WTC11 (cell line): ENCODE data around the gene ICAM3. TPM values are rescaled to one million over a fixed set of nuclear protein-coding genes. Genes with fewer than 3 reads are reported as not detected.

Experiments used
- ATAC-seq: fragments of 200-7000 bp; cut with Tn5 transposase; 2 replicates; pipeline ENCODE4 v1.10.0; 2021; ENCODE audit warnings: mild to moderate bottlenecking, moderate library complexity
- CTCF ChIA-PET: fragments of 300-600 bp; sonication (Branson Sonifier 250); formaldehyde crosslinking; loops from one replicate; lab custom pipeline; 2021; ENCODE audit warnings: antibody characterized with exemption; lab: Charles Lee
- POLR2A ChIA-PET: fragments of 350-600 bp; sonication (Branson Sonifier 250); formaldehyde crosslinking; loops from one replicate; lab custom pipeline; 2021; ENCODE audit warnings: antibody characterized with exemption; lab: Charles Lee
- DNase-seq: peaks from one replicate; pipeline ENCODE4 v3.0.0; 2021; ENCODE audit warnings: low spot score
- H3K27ac Mint-ChIP-seq: 2 replicates; pipeline ENCODE4 v1.8.0; 2021; ENCODE audit warnings: mixed read lengths
- H3K27me3 Mint-ChIP-seq: 2 replicates; pipeline ENCODE4 v1.8.0; 2021; ENCODE audit warnings: low read depth, mild to moderate bottlenecking, moderate library complexity, mixed read lengths
- H3K36me3 Mint-ChIP-seq: 2 replicates; pipeline ENCODE4 v1.8.0; 2021; ENCODE audit warnings: mixed read lengths
- H3K4me1 Mint-ChIP-seq: 2 replicates; pipeline ENCODE4 v1.8.0; 2022; ENCODE audit warnings: mixed read lengths
- H3K4me3 Mint-ChIP-seq: 2 replicates; pipeline ENCODE4 v1.8.0; 2021; ENCODE audit warnings: mild to moderate bottlenecking, moderate library complexity, mixed read lengths
- H3K9me3 Mint-ChIP-seq: 2 replicates; pipeline ENCODE4 v1.8.0; 2021; ENCODE audit warnings: mixed read lengths
- FOXK1 ChIP-seq: sonication (generic); formaldehyde crosslinking; IDR thresholded peaks from 2 replicates; pipeline ENCODE4 v1.8.0; 2022; ENCODE audit warnings: mild to moderate bottlenecking, moderate library complexity, missing genetic modification reagents
- GABPB1 ChIP-seq: sonication (generic); formaldehyde crosslinking; IDR thresholded peaks from 2 replicates; pipeline ENCODE4 v1.8.1; 2023; ENCODE audit warnings: mild to moderate bottlenecking, missing genetic modification reagents
- GTF2I ChIP-seq: fragments of 250-450 bp; sonication (Bioruptor Pico); conservative IDR thresholded peaks from 2 replicates; pipeline ENCODE4 v1.4.0; 2021; ENCODE audit warnings: mild to moderate bottlenecking
- NFYB ChIP-seq: sonication (generic); formaldehyde crosslinking; conservative IDR thresholded peaks from 2 replicates; pipeline ENCODE4 v1.8.0; 2022; ENCODE audit warnings: low read depth, missing genetic modification reagents
- ZNF396 ChIP-seq: fragments of 250-450 bp; sonication (Bioruptor Pico); IDR thresholded peaks from 2 replicates; pipeline ENCODE4 v1.8.0; 2021; ENCODE audit warnings: mild to moderate bottlenecking, moderate library complexity, borderline replicate concordance
- total RNA-seq: library from RNA; stranded (reverse); gene quantifications from 3 replicates; pipeline ENCODE4 v1.2.3, GENCODE V29; 2021
- TF ChIP-seq, protein P1 (sequence below): sonication (generic); formaldehyde crosslinking; IDR thresholded peaks from 2 replicates; pipeline ENCODE4 v1.8.1; 2022; ENCODE audit warnings: missing genetic modification reagents, borderline replicate concordance
- TF ChIP-seq, protein P2 (sequence below): sonication (generic); formaldehyde crosslinking; IDR thresholded peaks from 2 replicates; pipeline ENCODE4 v1.8.1; 2023; ENCODE audit warnings: mild to moderate bottlenecking, missing genetic modification reagents, borderline replicate concordance
- TF ChIP-seq, protein P3 (sequence below): sonication (generic); formaldehyde crosslinking; IDR thresholded peaks from 2 replicates; pipeline ENCODE4 v1.8.1; 2022; ENCODE audit warnings: mild to moderate bottlenecking, moderate library complexity, missing genetic modification reagents
- TF ChIP-seq, protein P4 (sequence below): fragments of 250-450 bp; sonication (Bioruptor Pico); IDR thresholded peaks from 2 replicates; pipeline ENCODE4 v1.8.0; 2021; ENCODE audit warnings: mild to moderate bottlenecking
- TF ChIP-seq, protein P5 (sequence below): sonication (generic); formaldehyde crosslinking; IDR thresholded peaks from 2 replicates; pipeline ENCODE4 v1.8.0; 2022; ENCODE audit warnings: mild to moderate bottlenecking, missing genetic modification reagents
- TF ChIP-seq, protein P6 (sequence below): sonication (generic); formaldehyde crosslinking; IDR thresholded peaks from 2 replicates; pipeline ENCODE4 v1.8.1; 2022; ENCODE audit warnings: low read depth, missing genetic modification reagents, borderline replicate concordance
- TF ChIP-seq, protein P7 (sequence below): sonication (generic); formaldehyde crosslinking; IDR thresholded peaks from 2 replicates; pipeline ENCODE4 v1.8.0; 2023; ENCODE audit warnings: mild to moderate bottlenecking, missing genetic modification reagents

ICAM3 gene
- total RNA-seq, 1 experiment from 2014 or later = 18.7 TPM

DNA sequence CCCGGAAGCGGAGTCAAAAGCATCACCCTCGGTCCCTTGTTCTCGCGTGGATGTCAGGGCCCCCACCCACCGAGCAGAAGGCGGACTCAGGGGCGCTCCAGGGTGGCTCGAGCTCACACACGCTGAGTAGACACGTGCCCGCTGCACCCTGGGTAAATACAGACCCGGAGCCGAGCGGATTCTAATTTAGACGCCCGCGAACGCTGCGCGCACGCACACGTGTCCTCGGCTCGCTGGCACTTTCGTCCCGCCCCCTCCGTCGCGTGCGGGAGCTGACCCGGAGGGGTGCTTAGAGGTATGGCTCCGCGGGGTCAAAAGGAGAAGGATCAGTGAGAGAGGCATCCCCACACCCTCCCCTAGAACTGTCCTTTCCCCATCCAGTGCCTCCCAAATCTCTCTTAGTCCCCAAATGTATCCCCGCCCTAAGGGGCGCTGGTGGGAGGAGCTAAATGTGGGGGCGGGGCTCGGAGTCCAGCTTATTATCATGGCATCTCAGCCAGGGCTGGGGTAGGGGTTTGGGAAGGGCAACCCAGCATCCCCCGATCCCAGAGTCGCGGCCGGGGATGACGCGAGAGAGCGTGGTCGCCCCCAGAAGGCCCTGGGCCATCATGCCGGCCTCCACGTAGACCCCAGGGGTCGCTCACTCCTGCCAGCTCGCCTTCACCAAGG, 50.1 kb downstream of the ICAM3 start (continued):
- TF ChIP-seq, protein P1, sequence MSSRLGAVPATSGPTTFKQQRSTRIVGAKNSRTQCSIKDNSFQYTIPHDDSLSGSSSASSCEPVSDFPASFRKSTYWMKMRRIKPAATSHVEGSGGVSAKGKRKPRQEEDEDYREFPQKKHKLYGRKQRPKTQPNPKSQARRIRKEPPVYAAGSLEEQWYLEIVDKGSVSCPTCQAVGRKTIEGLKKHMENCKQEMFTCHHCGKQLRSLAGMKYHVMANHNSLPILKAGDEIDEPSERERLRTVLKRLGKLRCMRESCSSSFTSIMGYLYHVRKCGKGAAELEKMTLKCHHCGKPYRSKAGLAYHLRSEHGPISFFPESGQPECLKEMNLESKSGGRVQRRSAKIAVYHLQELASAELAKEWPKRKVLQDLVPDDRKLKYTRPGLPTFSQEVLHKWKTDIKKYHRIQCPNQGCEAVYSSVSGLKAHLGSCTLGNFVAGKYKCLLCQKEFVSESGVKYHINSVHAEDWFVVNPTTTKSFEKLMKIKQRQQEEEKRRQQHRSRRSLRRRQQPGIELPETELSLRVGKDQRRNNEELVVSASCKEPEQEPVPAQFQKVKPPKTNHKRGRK (CRISPR knock-in tag) = no peak
- TF ChIP-seq GABPB1 (CRISPR knock-in tag) = no peak
- TF ChIP-seq, all 79 proteins: peak for 14

DNA sequence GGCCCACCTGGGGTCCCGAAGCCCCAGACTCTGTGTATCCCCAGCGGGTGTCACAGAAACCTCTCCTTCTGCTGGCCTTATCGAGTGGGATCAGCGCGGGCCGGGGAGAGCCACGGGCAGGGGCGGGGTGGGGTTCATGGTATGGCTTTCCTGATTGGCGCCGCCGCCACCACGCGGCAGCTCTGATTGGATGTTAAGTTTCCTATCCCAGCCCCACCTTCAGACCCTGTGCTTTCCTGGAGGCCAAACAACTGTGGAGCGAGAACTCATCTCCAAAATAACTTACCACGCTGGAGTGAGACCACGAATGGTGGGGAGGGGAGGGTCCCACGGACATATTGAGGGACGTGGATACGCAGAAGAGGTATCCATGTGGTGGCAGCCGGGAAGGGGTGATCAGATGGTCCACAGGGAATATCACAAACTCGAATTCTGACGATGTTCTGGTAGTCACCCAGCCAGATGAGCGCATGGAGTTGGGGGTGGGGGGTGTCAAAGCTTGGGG, 50.7 kb downstream of the ICAM3 start:
- POLR2A ChIA-PET = interaction anchor here (0.5 to 2.1 kb wide), 9 partner anchors 12 to 92 kb away, joined by 3 to 10 read pairs (median 4); partner anchors contain the start of genes ICAM1, RAVER1 and TYK2
- DNase-seq (peak; percentile 74), ATAC-seq (peak; percentile 10)
- Mint-ChIP-seq H3K9me3 (no peaks in the 10 kb centered on the region), H3K4me1 (peaks cover 35% of the 10 kb centered on the region)
- CTCF ChIA-PET = interaction anchor here (0.8 to 9.0 kb wide), 22 partner anchors 9 to 190 kb away, joined by 3 to 180 read pairs (median 8); partner anchors contain the start of genes CDC37, DNMT1, ICAM1 and MRPL4
- TF ChIP-seq NFYB (CRISPR knock-in tag) (peak; percentile 39; the same call in 1 of the 2 replicates), ZNF396 (no peak)
- TF ChIP-seq, all 79 proteins: peak for 1
- peak overlapping the region; percentile 93 for H3K27ac Mint-ChIP-seq
- H3K27me3 Mint-ChIP-seq = peaks cover 79% of the 10 kb centered on the region
- peak overlapping the region; percentile 82 for H3K4me3 Mint-ChIP-seq
- no peaks in the 10 kb centered on the region; the same call in 1 of the 2 replicates for H3K36me3 Mint-ChIP-seq

DNA sequence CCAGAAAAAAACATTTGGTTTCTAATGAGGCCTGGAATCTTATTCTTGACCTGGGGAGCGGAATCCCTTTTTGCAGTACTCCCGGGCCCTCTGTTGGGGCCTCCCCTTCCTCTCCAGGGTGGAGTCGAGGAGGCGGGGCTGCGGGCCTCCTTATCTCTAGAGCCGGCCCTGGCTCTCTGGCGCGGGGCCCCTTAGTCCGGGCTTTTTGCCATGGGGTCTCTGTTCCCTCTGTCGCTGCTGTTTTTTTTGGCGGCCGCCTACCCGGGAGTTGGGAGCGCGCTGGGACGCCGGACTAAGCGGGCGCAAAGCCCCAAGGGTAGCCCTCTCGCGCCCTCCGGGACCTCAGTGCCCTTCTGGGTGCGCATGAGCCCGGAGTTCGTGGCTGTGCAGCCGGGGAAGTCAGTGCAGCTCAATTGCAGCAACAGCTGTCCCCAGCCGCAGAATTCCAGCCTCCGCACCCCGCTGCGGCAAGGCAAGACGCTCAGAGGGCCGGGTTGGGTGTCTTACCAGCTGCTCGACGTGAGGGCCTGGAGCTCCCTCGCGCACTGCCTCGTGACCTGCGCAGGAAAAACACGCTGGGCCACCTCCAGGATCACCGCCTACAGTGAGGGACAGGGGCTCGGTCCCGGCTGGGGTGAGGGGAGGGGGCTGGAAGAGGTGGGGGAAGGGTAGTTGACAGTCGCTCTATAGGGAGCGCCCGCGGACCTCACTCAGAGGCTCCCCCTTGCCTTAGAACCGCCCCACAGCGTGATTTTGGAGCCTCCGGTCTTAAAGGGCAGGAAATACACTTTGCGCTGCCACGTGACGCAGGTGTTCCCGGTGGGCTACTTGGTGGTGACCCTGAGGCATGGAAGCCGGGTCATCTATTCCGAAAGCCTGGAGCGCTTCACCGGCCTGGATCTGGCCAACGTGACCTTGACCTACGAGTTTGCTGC, 52.4 kb downstream of the ICAM3 start, which contains the start of gene ICAM4:
TSS of gene ICAM4 (plus strand) at position 153 of the 935 bp plus-strand sequence. CDS start at position 211, 58 bp downstream.
- Mint-ChIP-seq H3K9me3 (no peaks in the 10 kb centered on the region), H3K27me3 (peaks cover 63% of the 10 kb centered on the region), H3K27ac (no peak within 1 kb of the TSS), H3K36me3 (no peaks in the 10 kb centered on the region; the same call in 1 of the 2 replicates), H3K4me3 (peak within 1 kb of the TSS; percentile 68), H3K4me1 (peaks cover 29% of the 10 kb centered on the region)
- DNase-seq (peak; percentile 71), ATAC-seq (peak; percentile 43)
- ChIA-PET POLR2A (interaction anchor here (0.8 to 1.3 kb wide), 2 partner anchors 16 to 20 kb away, joined by 3 to 6 read pairs; partner anchors contain the start of gene ICAM1), CTCF (interaction anchor here (0.5 to 9.0 kb wide), 13 partner anchors 8 to 156 kb away, joined by 3 to 180 read pairs (median 4); partner anchors contain the start of genes ICAM1 and TYK2)
- TF ChIP-seq, protein P2, sequence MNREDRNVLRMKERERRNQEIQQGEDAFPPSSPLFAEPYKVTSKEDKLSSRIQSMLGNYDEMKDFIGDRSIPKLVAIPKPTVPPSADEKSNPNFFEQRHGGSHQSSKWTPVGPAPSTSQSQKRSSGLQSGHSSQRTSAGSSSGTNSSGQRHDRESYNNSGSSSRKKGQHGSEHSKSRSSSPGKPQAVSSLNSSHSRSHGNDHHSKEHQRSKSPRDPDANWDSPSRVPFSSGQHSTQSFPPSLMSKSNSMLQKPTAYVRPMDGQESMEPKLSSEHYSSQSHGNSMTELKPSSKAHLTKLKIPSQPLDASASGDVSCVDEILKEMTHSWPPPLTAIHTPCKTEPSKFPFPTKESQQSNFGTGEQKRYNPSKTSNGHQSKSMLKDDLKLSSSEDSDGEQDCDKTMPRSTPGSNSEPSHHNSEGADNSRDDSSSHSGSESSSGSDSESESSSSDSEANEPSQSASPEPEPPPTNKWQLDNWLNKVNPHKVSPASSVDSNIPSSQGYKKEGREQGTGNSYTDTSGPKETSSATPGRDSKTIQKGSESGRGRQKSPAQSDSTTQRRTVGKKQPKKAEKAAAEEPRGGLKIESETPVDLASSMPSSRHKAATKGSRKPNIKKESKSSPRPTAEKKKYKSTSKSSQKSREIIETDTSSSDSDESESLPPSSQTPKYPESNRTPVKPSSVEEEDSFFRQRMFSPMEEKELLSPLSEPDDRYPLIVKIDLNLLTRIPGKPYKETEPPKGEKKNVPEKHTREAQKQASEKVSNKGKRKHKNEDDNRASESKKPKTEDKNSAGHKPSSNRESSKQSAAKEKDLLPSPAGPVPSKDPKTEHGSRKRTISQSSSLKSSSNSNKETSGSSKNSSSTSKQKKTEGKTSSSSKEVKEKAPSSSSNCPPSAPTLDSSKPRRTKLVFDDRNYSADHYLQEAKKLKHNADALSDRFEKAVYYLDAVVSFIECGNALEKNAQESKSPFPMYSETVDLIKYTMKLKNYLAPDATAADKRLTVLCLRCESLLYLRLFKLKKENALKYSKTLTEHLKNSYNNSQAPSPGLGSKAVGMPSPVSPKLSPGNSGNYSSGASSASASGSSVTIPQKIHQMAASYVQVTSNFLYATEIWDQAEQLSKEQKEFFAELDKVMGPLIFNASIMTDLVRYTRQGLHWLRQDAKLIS (CRISPR knock-in tag) = no peak
- TF ChIP-seq, protein P3, sequence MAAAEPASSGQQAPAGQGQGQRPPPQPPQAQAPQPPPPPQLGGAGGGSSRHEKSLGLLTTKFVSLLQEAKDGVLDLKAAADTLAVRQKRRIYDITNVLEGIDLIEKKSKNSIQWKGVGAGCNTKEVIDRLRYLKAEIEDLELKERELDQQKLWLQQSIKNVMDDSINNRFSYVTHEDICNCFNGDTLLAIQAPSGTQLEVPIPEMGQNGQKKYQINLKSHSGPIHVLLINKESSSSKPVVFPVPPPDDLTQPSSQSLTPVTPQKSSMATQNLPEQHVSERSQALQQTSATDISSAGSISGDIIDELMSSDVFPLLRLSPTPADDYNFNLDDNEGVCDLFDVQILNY (CRISPR knock-in tag) = no peak
- TF ChIP-seq, protein P4, sequence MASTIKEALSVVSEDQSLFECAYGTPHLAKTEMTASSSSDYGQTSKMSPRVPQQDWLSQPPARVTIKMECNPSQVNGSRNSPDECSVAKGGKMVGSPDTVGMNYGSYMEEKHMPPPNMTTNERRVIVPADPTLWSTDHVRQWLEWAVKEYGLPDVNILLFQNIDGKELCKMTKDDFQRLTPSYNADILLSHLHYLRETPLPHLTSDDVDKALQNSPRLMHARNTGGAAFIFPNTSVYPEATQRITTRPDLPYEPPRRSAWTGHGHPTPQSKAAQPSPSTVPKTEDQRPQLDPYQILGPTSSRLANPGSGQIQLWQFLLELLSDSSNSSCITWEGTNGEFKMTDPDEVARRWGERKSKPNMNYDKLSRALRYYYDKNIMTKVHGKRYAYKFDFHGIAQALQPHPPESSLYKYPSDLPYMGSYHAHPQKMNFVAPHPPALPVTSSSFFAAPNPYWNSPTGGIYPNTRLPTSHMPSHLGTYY (CRISPR knock-in tag) = no peak
- TF ChIP-seq, protein P5, sequence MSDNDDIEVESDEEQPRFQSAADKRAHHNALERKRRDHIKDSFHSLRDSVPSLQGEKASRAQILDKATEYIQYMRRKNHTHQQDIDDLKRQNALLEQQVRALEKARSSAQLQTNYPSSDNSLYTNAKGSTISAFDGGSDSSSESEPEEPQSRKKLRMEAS = peak; percentile 60; the same call in 1 of the 2 replicates
- TF ChIP-seq, protein P6, sequence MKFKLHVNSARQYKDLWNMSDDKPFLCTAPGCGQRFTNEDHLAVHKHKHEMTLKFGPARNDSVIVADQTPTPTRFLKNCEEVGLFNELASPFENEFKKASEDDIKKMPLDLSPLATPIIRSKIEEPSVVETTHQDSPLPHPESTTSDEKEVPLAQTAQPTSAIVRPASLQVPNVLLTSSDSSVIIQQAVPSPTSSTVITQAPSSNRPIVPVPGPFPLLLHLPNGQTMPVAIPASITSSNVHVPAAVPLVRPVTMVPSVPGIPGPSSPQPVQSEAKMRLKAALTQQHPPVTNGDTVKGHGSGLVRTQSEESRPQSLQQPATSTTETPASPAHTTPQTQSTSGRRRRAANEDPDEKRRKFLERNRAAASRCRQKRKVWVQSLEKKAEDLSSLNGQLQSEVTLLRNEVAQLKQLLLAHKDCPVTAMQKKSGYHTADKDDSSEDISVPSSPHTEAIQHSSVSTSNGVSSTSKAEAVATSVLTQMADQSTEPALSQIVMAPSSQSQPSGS (CRISPR knock-in tag) = no peak
- 0 out of 2 replicates have a peak, but pooled peaks have one; percentile 28 for TF ChIP-seq GTF2I (CRISPR knock-in tag)
- TF ChIP-seq, protein P7, sequence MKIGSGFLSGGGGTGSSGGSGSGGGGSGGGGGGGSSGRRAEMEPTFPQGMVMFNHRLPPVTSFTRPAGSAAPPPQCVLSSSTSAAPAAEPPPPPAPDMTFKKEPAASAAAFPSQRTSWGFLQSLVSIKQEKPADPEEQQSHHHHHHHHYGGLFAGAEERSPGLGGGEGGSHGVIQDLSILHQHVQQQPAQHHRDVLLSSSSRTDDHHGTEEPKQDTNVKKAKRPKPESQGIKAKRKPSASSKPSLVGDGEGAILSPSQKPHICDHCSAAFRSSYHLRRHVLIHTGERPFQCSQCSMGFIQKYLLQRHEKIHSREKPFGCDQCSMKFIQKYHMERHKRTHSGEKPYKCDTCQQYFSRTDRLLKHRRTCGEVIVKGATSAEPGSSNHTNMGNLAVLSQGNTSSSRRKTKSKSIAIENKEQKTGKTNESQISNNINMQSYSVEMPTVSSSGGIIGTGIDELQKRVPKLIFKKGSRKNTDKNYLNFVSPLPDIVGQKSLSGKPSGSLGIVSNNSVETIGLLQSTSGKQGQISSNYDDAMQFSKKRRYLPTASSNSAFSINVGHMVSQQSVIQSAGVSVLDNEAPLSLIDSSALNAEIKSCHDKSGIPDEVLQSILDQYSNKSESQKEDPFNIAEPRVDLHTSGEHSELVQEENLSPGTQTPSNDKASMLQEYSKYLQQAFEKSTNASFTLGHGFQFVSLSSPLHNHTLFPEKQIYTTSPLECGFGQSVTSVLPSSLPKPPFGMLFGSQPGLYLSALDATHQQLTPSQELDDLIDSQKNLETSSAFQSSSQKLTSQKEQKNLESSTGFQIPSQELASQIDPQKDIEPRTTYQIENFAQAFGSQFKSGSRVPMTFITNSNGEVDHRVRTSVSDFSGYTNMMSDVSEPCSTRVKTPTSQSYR (CRISPR knock-in tag) = no peak
- peak; percentile 55; the same call in 1 of the 2 replicates for TF ChIP-seq FOXK1
- peak; percentile 20; the same call in 1 of the 2 replicates for TF ChIP-seq GABPB1 (CRISPR knock-in tag)
